K562 (cell line): ENCODE measurements around the gene TEPSIN. TPM values are rescaled to one million over a fixed set of nuclear protein-coding genes. Genes with fewer than 3 reads are reported as not detected.
A peak's percentile ranks its signal among the peaks of the same experiment; 100 is the strongest.

Experiments used
- ARID3B ChIP-seq: fragments of 250-450 bp; sonication (Bioruptor Pico); IDR thresholded peaks from 2 replicates; pipeline ENCODE4 v1.4.0; 2020; ENCODE audit warnings: borderline replicate concordance
- ASH1L ChIP-seq: fragments of 450-650 bp; IDR thresholded peaks from 2 replicates; pipeline ENCODE4 v1.6.1; 2018; ENCODE audit warnings: borderline replicate concordance, mild to moderate bottlenecking, low read depth; ENCODE audit not compliant: partially characterized antibody
- ELF1 ChIP-seq: fragments of 200-800 bp; sonication (Bioruptor generic); IDR thresholded peaks from 2 replicates; pipeline ENCODE4 v1.6.1; 2016; ENCODE audit warnings: missing genetic modification characterization, missing compliant biosample characterization
- RCOR1 ChIP-seq, 2 experiments: IDR thresholded peaks; 2 replicates each; pipeline ENCODE4 v1.6.1; 2012; ENCODE audit warnings: low read depth in 2 of 2, low read length in 2 of 2, borderline replicate concordance in 1 of 2, improper control_type of control experiment in 1 of 2
- SLC30A9 ChIP-seq: fragments of 250-450 bp; sonication (Bioruptor Pico); IDR thresholded peaks from 2 replicates; pipeline ENCODE4 v1.8.0; 2022; ENCODE audit warnings: mild to moderate bottlenecking, moderate library complexity
- ZNF277 ChIP-seq: fragments of 250-450 bp; sonication (Bioruptor Pico); IDR thresholded peaks from 2 replicates; pipeline ENCODE4 v1.8.0; 2022; ENCODE audit warnings: inconsistent platforms, mild to moderate bottlenecking, moderate library complexity, borderline replicate concordance
- ZNF280B ChIP-seq: fragments of 250-450 bp; sonication (Bioruptor Pico); IDR thresholded peaks from 2 replicates; pipeline ENCODE4 v1.5.1; 2021; ENCODE audit warnings: mild to moderate bottlenecking
- ZNF436 ChIP-seq: fragments of 250-450, 450-650 bp; sonication (Bioruptor Pico); formaldehyde crosslinking; IDR thresholded peaks from 2 replicates; pipeline ENCODE4 v1.7.0; 2020; ENCODE audit warnings: mild to moderate bottlenecking
- ZNF696 ChIP-seq: fragments of 250-450 bp; sonication (Bioruptor Pico); conservative IDR thresholded peaks from 2 replicates; pipeline ENCODE4 v1.4.0; 2020; ENCODE audit warnings: mild to moderate bottlenecking, moderate library complexity
- polyA plus RNA-seq, 8 experiments: library from polyadenylated mRNA; depleted of rRNA in 4 of 8; stranded (reverse) in 5 of 8; unstranded in 3 of 8; fragments of >200 nt; fragmentation: Nextera tagmentation in 2 of 8; fragmentation: Illumina TruSeq in 1 of 8; extraction: Ambion mirVana in 2 of 8; extraction: Trizol in 1 of 8; gene quantifications; 2 replicates each; pipeline versions ENCODE4 v1.2.1 to v1.2.3, GENCODE V29; 2011 to 2014; ENCODE audit warnings: inconsistent platforms in 1 of 8, missing spikeins in 1 of 8
- total RNA-seq, 7 experiments: library from RNA; depleted of rRNA in 6 of 7; stranded (reverse); fragments of >200 nt in 6 of 7; fragmentation: Illumina TruSeq in 2 of 7; extraction: Trizol in 2 of 7; gene quantifications; 2 replicates each; pipeline versions ENCODE4 v1.2.1 to v1.2.3, GENCODE V29; 2011 to 2021; ENCODE audit warnings: low replicate concordance in 1 of 7
- TF ChIP-seq, protein P1 (sequence below), 2 experiments: fragments of 250-450 bp in 1 of 2; fragments of 450-650 bp in 1 of 2; sonication (Bioruptor Pico) in 1 of 2; IDR thresholded peaks; 2 replicates each; pipeline versions ENCODE4 v1.6.1 to v1.8.0; 2016 to 2021; ENCODE audit warnings: mild to moderate bottlenecking in 2 of 2, moderate library complexity in 2 of 2, missing compliant biosample characterization in 1 of 2, missing genetic modification characterization in 1 of 2
- TF ChIP-seq, protein P2 (sequence below), 2 experiments: fragments of 450-650 bp in 1 of 2; sonication (generic) in 1 of 2; formaldehyde crosslinking in 1 of 2; IDR thresholded peaks; 2 replicates each; pipeline versions ENCODE4 v1.7.1 to v1.9.0; 2016 to 2022; ENCODE audit warnings: inconsistent platforms in 1 of 2, mild to moderate bottlenecking in 1 of 2, missing genetic modification reagents in 1 of 2

The TEPSIN gene
- total and polyA plus RNA-seq, 9 of the 15 experiments (the other 6 are each of a cell fraction or from before 2014, with no cell fraction given), result 0.80 to 29.8 (median 5.3) TPM

DNA sequence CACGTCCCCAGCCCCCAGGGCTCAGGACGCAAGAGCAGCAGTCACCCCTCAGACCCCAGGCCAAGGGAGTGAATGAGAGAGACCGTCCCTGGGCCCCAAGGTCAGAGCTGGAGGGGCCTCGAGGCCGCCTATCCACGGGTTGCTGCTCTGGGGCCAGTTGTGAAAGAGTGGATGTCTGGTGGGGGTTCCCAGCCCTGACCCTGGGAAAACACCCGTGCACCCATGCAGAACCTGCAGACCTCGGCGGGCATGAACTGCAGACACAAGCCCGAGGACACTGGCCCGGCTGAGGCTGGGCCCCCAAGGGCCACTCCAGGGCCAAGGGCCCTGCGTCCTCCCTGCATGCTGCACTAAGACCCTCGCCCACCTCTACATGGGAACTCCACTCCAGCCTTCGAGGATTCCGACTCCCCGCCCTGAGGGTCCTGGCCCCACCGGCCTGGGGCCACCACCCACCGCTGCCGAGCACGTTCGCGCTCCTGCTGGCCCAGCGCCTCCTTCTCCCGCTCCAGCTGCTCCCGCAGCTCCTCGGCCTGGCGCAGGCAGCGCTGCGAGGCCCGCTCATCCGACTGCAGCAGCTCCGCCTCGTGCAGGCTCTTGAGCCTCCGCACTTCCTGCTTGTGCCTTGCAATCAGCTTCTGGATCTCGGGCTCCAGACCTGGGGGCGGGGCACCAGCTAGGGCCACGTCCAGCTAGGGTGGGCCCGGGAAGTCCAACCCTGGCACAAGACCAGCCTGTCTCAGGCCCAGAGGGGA, 45.2 kb downstream of the TEPSIN start (continued):
- TF ChIP-seq, protein P1, sequence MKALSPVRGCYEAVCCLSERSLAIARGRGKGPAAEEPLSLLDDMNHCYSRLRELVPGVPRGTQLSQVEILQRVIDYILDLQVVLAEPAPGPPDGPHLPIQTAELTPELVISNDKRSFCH (CRISPR knock-in tag; IDR thresholded peaks at IDR 0.05), result no peak
- TF ChIP-seq, protein P1 (tag; IDR thresholded peaks at IDR 0.05), result no peak
- TF ChIP-seq ELF1 (tag) (peak; percentile 78), RCOR1 (IDR thresholded peaks at IDR 0.05; ENCODE audit: borderline replicate concordance in 1 of 2, low read depth in 2 of 2, low read length in 2 of 2) (no peak), ZNF436 (CRISPR knock-in tag) (no peak), ZNF277 (CRISPR knock-in tag) (no peak), ARID3B (no peak), ZNF696 (CRISPR knock-in tag) (no peak), SLC30A9 (CRISPR knock-in tag) (no peak), ASH1L (no peak), ZNF280B (CRISPR knock-in tag) (no peak)
- TF ChIP-seq, protein P2, sequence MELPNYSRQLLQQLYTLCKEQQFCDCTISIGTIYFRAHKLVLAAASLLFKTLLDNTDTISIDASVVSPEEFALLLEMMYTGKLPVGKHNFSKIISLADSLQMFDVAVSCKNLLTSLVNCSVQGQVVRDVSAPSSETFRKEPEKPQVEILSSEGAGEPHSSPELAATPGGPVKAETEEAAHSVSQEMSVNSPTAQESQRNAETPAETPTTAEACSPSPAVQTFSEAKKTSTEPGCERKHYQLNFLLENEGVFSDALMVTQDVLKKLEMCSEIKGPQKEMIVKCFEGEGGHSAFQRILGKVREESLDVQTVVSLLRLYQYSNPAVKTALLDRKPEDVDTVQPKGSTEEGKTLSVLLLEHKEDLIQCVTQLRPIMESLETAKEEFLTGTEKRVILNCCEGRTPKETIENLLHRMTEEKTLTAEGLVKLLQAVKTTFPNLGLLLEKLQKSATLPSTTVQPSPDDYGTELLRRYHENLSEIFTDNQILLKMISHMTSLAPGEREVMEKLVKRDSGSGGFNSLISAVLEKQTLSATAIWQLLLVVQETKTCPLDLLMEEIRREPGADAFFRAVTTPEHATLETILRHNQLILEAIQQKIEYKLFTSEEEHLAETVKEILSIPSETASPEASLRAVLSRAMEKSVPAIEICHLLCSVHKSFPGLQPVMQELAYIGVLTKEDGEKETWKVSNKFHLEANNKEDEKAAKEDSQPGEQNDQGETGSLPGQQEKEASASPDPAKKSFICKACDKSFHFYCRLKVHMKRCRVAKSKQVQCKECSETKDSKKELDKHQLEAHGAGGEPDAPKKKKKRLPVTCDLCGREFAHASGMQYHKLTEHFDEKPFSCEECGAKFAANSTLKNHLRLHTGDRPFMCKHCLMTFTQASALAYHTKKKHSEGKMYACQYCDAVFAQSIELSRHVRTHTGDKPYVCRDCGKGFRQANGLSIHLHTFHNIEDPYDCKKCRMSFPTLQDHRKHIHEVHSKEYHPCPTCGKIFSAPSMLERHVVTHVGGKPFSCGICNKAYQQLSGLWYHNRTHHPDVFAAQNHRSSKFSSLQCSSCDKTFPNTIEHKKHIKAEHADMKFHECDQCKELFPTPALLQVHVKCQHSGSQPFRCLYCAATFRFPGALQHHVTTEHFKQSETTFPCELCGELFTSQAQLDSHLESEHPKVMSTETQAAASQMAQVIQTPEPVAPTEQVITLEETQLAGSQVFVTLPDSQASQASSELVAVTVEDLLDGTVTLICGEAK (IDR thresholded peaks at IDR 0.05), result no peak
- TF ChIP-seq, protein P2 (CRISPR knock-in tag; IDR thresholded peaks at IDR 0.05), result no peak
